Measurements from ENCODE around the gene BTBD7.
"Not testable (repeated sequence)": the region's sequence is repeated elsewhere in the genome, so short reads cannot be mapped to it uniquely, and the experiment has no call there.

BTBD7 gene

GRCh38 chr14:93234798-93235197 is 98.0 kb downstream of the BTBD7 start:
- no peaks in the 10 kb centered on the region for H3K36me3 ChIP-seq (replicated peaks; ENCODE audit: insufficient read depth, low read length)
- no peaks in the 10 kb centered on the region for H3K79me2 ChIP-seq (ENCODE audit: low read length)
- no peaks in the 10 kb centered on the region for H3F3A ChIP-seq (ENCODE audit: insufficient read depth, low read length)
- no peaks in the 10 kb centered on the region for H3K4me1 ChIP-seq (ENCODE audit: low read length)
- no peaks in the 10 kb centered on the region for H3K9me3 ChIP-seq (replicated peaks; ENCODE audit: insufficient read depth, low read length)
- no peak for DNase-seq
- H3K27me3 ChIP-seq (replicated peaks; ENCODE audit: insufficient read depth, low read length), result no peaks in the 10 kb centered on the region
- H3K27ac ChIP-seq (ENCODE audit: low read length), result no peak overlapping the region
- H3K9ac ChIP-seq (ENCODE audit: low read length), result no peak overlapping the region
- H4K20me1 ChIP-seq (ENCODE audit: insufficient read depth, low read length), result no peaks in the 10 kb centered on the region
- H3K9me2 ChIP-seq (replicated peaks; ENCODE audit: insufficient read depth, low read length), result no peaks in the 10 kb centered on the region
- no peak for TF ChIP-seq CTCF (IDR thresholded peaks at IDR 0.05; ENCODE audit: low read length)
- no peak for TF ChIP-seq EZH2phosphoT487 (IDR thresholded peaks at IDR 0.05; ENCODE audit: low read length)
- TF ChIP-seq EZH2 (optimal IDR thresholded peaks at IDR 0.05; ENCODE audit: low read depth, low read length), result no peak
- no peak overlapping the region for H3K4me2 ChIP-seq (ENCODE audit: low read depth, low read length)
- H3K4me3 ChIP-seq (ENCODE audit: low read length), result no peak overlapping the region
- H2AFZ ChIP-seq (ENCODE audit: low read length), result no peak overlapping the region

- H3K27me3 ChIP-seq (replicated peaks; ENCODE audit: insufficient read depth, low read length); H4K20me1 ChIP-seq (ENCODE audit: insufficient read depth, low read length); H3K79me2 ChIP-seq (ENCODE audit: low read length); H3K27ac ChIP-seq (ENCODE audit: low read length); H3K4me1 ChIP-seq (ENCODE audit: low read length); H3K9me3 ChIP-seq (replicated peaks; ENCODE audit: insufficient read depth, low read length); DNase-seq; H2AFZ ChIP-seq (ENCODE audit: low read length); H3K4me3 ChIP-seq (ENCODE audit: low read length); H3K36me3 ChIP-seq (replicated peaks; ENCODE audit: insufficient read depth, low read length); H3K9ac ChIP-seq (ENCODE audit: low read length); H3F3A ChIP-seq (ENCODE audit: insufficient read depth, low read length); H3K4me2 ChIP-seq (ENCODE audit: low read depth, low read length); H3K9me2 ChIP-seq (replicated peaks; ENCODE audit: insufficient read depth, low read length): not testable (repeated sequence)
These were observed 99.8 kb downstream of the BTBD7 start for GRCh38 chr14:93233078-93233477.

GRCh38 chr14:93232159-93232558 is 100.7 kb downstream of the BTBD7 start:
- no peak for TF ChIP-seq EZH2 (optimal IDR thresholded peaks at IDR 0.05; ENCODE audit: low read depth, low read length)
- no peak for TF ChIP-seq EZH2phosphoT487 (IDR thresholded peaks at IDR 0.05; ENCODE audit: low read length)
- no peak for TF ChIP-seq CTCF (IDR thresholded peaks at IDR 0.05; ENCODE audit: low read length)
- H3K9me3 ChIP-seq (replicated peaks; ENCODE audit: insufficient read depth, low read length), result no peaks in the 10 kb centered on the region

GRCh38 chr14:93231129-93231979 is 101.5 kb downstream of the BTBD7 start:
- Histone ChIP-seq H3K4me1 (ENCODE audit: low read length) (no peaks in the 10 kb centered on the region), H3K36me3 (replicated peaks; ENCODE audit: insufficient read depth, low read length) (no peaks in the 10 kb centered on the region), H3K4me2 (ENCODE audit: low read depth, low read length) (no peak overlapping the region), H3K9me2 (replicated peaks; ENCODE audit: insufficient read depth, low read length) (no peaks in the 10 kb centered on the region), H3K9ac (ENCODE audit: low read length) (no peak overlapping the region), H4K20me1 (ENCODE audit: insufficient read depth, low read length) (no peaks in the 10 kb centered on the region), H3K4me3 (ENCODE audit: low read length) (no peak overlapping the region), H3F3A (ENCODE audit: insufficient read depth, low read length) (no peaks in the 10 kb centered on the region), H3K79me2 (ENCODE audit: low read length) (no peaks in the 10 kb centered on the region), H3K9me3 (replicated peaks; ENCODE audit: insufficient read depth, low read length) (no peaks in the 10 kb centered on the region), H2AFZ (ENCODE audit: low read length) (no peak overlapping the region), H3K27ac (ENCODE audit: low read length) (no peak overlapping the region), H3K27me3 (replicated peaks; ENCODE audit: insufficient read depth, low read length) (no peaks in the 10 kb centered on the region)
- TF ChIP-seq EZH2phosphoT487 (IDR thresholded peaks at IDR 0.05; ENCODE audit: low read length) (no peak), CTCF (IDR thresholded peaks at IDR 0.05; ENCODE audit: low read length) (no peak), EZH2 (optimal IDR thresholded peaks at IDR 0.05; ENCODE audit: low read depth, low read length) (no peak)
- DNase-seq, result no peak

More at GRCh38 chr14:93232159-93232558, 100.7 kb downstream of the BTBD7 start:
- DNase-seq, result no peak
- Histone ChIP-seq H3K4me1 (ENCODE audit: low read length) (no peaks in the 10 kb centered on the region), H3K27me3 (replicated peaks; ENCODE audit: insufficient read depth, low read length) (no peaks in the 10 kb centered on the region), H3K27ac (ENCODE audit: low read length) (no peak overlapping the region), H3K9ac (ENCODE audit: low read length) (no peak overlapping the region), H3K79me2 (ENCODE audit: low read length) (no peaks in the 10 kb centered on the region), H3K4me2 (ENCODE audit: low read depth, low read length) (no peak overlapping the region), H4K20me1 (ENCODE audit: insufficient read depth, low read length) (no peaks in the 10 kb centered on the region), H3K4me3 (ENCODE audit: low read length) (no peak overlapping the region), H2AFZ (ENCODE audit: low read length) (no peak overlapping the region), H3F3A (ENCODE audit: insufficient read depth, low read length) (no peaks in the 10 kb centered on the region), H3K36me3 (replicated peaks; ENCODE audit: insufficient read depth, low read length) (no peaks in the 10 kb centered on the region), H3K9me2 (replicated peaks; ENCODE audit: insufficient read depth, low read length) (no peaks in the 10 kb centered on the region)

All from MM.1S (cell line).